Measurements from ENCODE around the gene GLS2. TPM values are rescaled to one million over a fixed set of nuclear protein-coding genes. Genes with fewer than 3 reads are reported as not detected.
A peak's percentile ranks its signal among the peaks of the same experiment; 100 is the strongest.
"Not testable (repeated sequence)": the region's sequence is repeated elsewhere in the genome, so short reads cannot be mapped to it uniquely, and the experiment has no call there.

GLS2 gene
- total and polyA plus RNA-seq, 2 donors (not counting 1 experiment from before 2014, with no cell fraction given): 0.03 to 0.17 TPM

- H3K27ac ChIP-seq (ENCODE audit: insufficient read depth, low read length): peak within 1 kb of the TSS; percentile 83
- peaks cover 8% of the 10 kb centered on the region for H3K79me2 ChIP-seq (ENCODE audit: control insufficient read depth, insufficient read depth, low read length)
- no peaks in the 10 kb centered on the region for H3K9me3 ChIP-seq (ENCODE audit: control insufficient read depth, insufficient read depth, low read depth, low read length)
- H3K4me3 ChIP-seq (replicated peaks in 1 of 4; ENCODE audit: control extremely low read depth in 1 of 4, insufficient read depth in 1 of 4, low read depth in 3 of 4, low read length in 4 of 4): peak within 1 kb of the TSS; percentile 88 to 91 (median 90)
- peak within 1 kb of the TSS; percentile 82 for H3K9ac ChIP-seq (ENCODE audit: insufficient read depth, low read length)
- TF ChIP-seq CTCF (conservative IDR thresholded peaks at IDR 0.05 in 1 of 2, IDR thresholded peaks at IDR 0.05 in 1 of 2; ENCODE audit: low read depth in 1 of 2, low read length in 2 of 2): no peak
- TF ChIP-seq EZH2 (IDR thresholded peaks at IDR 0.05; ENCODE audit: low read length, missing control alignments): no peak
- no peaks in the 10 kb centered on the region for H3K36me3 ChIP-seq (ENCODE audit: control insufficient read depth, insufficient read depth, low read length)
- peak within 1 kb of the TSS; percentile 97 for H3K4me2 ChIP-seq (ENCODE audit: extremely low read depth, insufficient read depth, low read length)
- peak within 1 kb of the TSS; percentile 97 for H2AFZ ChIP-seq (ENCODE audit: low read length)
- peaks cover 9% of the 10 kb centered on the region for H3K27me3 ChIP-seq (ENCODE audit: control insufficient read depth, insufficient read depth, low read length)
- peak; percentile 82 to 86 for DNase-seq (ENCODE audit: low read depth in 2 of 2)
- no peaks in the 10 kb centered on the region for H4K20me1 ChIP-seq (ENCODE audit: control insufficient read depth, extremely low read depth, insufficient read depth, low read length)
- no peaks in the 10 kb centered on the region for H3K4me1 ChIP-seq (ENCODE audit: control insufficient read depth, extremely low read depth, insufficient read depth, low read length)
Observed at GRCh38 chr12:56448860-56449621, 38.9 kb downstream of the GLS2 start, which contains the start of gene TIMELESS. Gene TIMELESS, minus strand, starts transcription at chr12:56449426. Its CDS starts 15,256 bp downstream, at chr12:56434170.

DNA sequence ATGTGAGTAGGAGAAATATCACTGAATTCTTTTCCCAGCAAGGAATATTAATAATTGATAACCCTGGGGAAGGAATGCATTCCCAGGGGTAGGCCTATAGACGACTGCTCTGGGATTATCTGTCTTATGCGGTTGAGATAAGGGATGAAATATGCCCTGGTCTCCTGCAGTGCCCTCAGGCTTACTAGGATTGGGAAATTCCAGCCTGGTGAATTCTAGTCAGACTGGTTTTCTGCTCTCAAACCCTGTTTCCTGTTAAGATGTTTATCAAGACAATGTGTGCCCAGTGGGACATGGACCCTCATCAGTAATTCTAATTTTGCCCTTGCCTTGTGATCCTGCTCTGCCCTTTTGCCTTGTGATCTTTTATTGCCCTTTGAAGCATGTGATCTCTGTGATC lies 44.8 kb downstream of the GLS2 start:
- not testable (repeated sequence) for H3K27ac ChIP-seq (ENCODE audit: insufficient read depth, low read length); H3K79me2 ChIP-seq (ENCODE audit: control insufficient read depth, insufficient read depth, low read length); H3K36me3 ChIP-seq (ENCODE audit: control insufficient read depth, insufficient read depth, low read length); DNase-seq (ENCODE audit: low read depth in 2 of 2); H4K20me1 ChIP-seq (ENCODE audit: control insufficient read depth, extremely low read depth, insufficient read depth, low read length); H3K4me3 ChIP-seq (replicated peaks in 1 of 4; ENCODE audit: control extremely low read depth in 1 of 4, insufficient read depth in 1 of 4, low read depth in 3 of 4, low read length in 4 of 4); H2AFZ ChIP-seq (ENCODE audit: low read length); H3K9ac ChIP-seq (ENCODE audit: insufficient read depth, low read length); H3K4me1 ChIP-seq (ENCODE audit: control insufficient read depth, extremely low read depth, insufficient read depth, low read length); H3K4me2 ChIP-seq (ENCODE audit: extremely low read depth, insufficient read depth, low read length); H3K27me3 ChIP-seq (ENCODE audit: control insufficient read depth, insufficient read depth, low read length); H3K9me3 ChIP-seq (ENCODE audit: control insufficient read depth, insufficient read depth, low read depth, low read length)

GRCh38 chr12:56437430-56438176 lies 50.4 kb downstream of the GLS2 start:
- Histone ChIP-seq H3K36me3 (ENCODE audit: control insufficient read depth, insufficient read depth, low read length) (no peaks in the 10 kb centered on the region), H3K4me2 (ENCODE audit: extremely low read depth, insufficient read depth, low read length) (no peak overlapping the region), H4K20me1 (ENCODE audit: control insufficient read depth, extremely low read depth, insufficient read depth, low read length) (no peaks in the 10 kb centered on the region), H3K9ac (ENCODE audit: insufficient read depth, low read length) (no peak overlapping the region), H3K9me3 (ENCODE audit: control insufficient read depth, insufficient read depth, low read depth, low read length) (no peaks in the 10 kb centered on the region), H3K4me1 (ENCODE audit: control insufficient read depth, extremely low read depth, insufficient read depth, low read length) (no peaks in the 10 kb centered on the region), H3K27ac (ENCODE audit: insufficient read depth, low read length) (no peak overlapping the region), H2AFZ (ENCODE audit: low read length) (no peak overlapping the region), H3K79me2 (ENCODE audit: control insufficient read depth, insufficient read depth, low read length) (peaks cover 8% of the 10 kb centered on the region), H3K4me3 (replicated peaks in 1 of 4; ENCODE audit: control extremely low read depth in 1 of 4, insufficient read depth in 1 of 4, low read depth in 3 of 4, low read length in 4 of 4) (no peak overlapping the region), H3K27me3 (ENCODE audit: control insufficient read depth, insufficient read depth, low read length) (no peaks in the 10 kb centered on the region)
- DNase-seq (ENCODE audit: low read depth in 2 of 2): no peak
- no peak for TF ChIP-seq EZH2 (IDR thresholded peaks at IDR 0.05; ENCODE audit: low read length, missing control alignments)
- no peak for TF ChIP-seq CTCF (conservative IDR thresholded peaks at IDR 0.05 in 1 of 2, IDR thresholded peaks at IDR 0.05 in 1 of 2; ENCODE audit: low read depth in 1 of 2, low read length in 2 of 2)
